GM12878 (cell line): ENCODE data around the gene C1orf87.

ENCODE experiments used
- CTCF ChIP-seq, 3 experiments: IDR thresholded peaks in 2 of 3; conservative IDR thresholded peaks in 1 of 3; 2 replicates each; pipeline ENCODE4 v1.5.1; 2011; ENCODE audit warnings: low read depth in 3 of 3, low read length in 3 of 3, mild to moderate bottlenecking in 3 of 3, control low read depth in 2 of 3, moderate library complexity in 2 of 3, inconsistent platforms in 1 of 3, mixed read lengths in 1 of 3; ENCODE audit not compliant: control insufficient read depth in 2 of 3, insufficient read depth in 1 of 3; ENCODE audit errors: extremely low read depth in 1 of 3
- POLR2AphosphoS5 ChIP-seq: IDR thresholded peaks from 2 replicates; pipeline ENCODE4 v1.6.1; 2011; ENCODE audit warnings: mild to moderate bottlenecking, low read length, inconsistent platforms
- SREBF1 ChIP-seq: IDR thresholded peaks from 2 replicates; pipeline ENCODE4 v1.6.1; 2012; ENCODE audit warnings: mild to moderate bottlenecking, low read length
- STAT3 ChIP-seq: IDR thresholded peaks from 2 replicates; pipeline ENCODE4 v1.6.1; 2011; ENCODE audit warnings: low read depth, low read length, improper control_type of control experiment
- TCF7 ChIP-seq: IDR thresholded peaks from 2 replicates; pipeline ENCODE4 v1.6.1; 2014; ENCODE audit warnings: antibody characterized with exemption, borderline replicate concordance

GRCh38 chr1:60036856-60037460, 36.6 kb downstream of the C1orf87 start:
- TF ChIP-seq TCF7 (no peak), CTCF (IDR thresholded peaks at IDR 0.05 in 2 of 3, conservative IDR thresholded peaks at IDR 0.05 in 1 of 3; ENCODE audit: control insufficient read depth in 2 of 3, extremely low read depth in 1 of 3, insufficient read depth in 1 of 3, low read depth in 3 of 3, low read length in 3 of 3) (no peak), STAT3 (no peak), SREBF1 (no peak), POLR2AphosphoS5 (no peak)
